ENCODE results near the gene CALD1.

GRCh38 chr7:134823400-134823799, 44.0 kb downstream of the CALD1 start:
- TF ChIP-seq CTCF (IDR thresholded peaks at IDR 0.05), result no peak
- TF ChIP-seq POLR2A (IDR thresholded peaks at IDR 0.05), result no peak
